Measurements from ENCODE around the gene CISH.
A peak's percentile ranks its signal among the peaks of the same experiment; 100 is the strongest.

The CISH gene

GRCh38 chr3:50635066-50635465 is 23.5 kb upstream of the CISH start:
- no peak for DNase-seq

- peak in 1 of 3 donors; percentile 33 for DNase-seq
These were observed 21.7 kb upstream of the CISH start for GRCh38 chr3:50633230-50633790.

DNA sequence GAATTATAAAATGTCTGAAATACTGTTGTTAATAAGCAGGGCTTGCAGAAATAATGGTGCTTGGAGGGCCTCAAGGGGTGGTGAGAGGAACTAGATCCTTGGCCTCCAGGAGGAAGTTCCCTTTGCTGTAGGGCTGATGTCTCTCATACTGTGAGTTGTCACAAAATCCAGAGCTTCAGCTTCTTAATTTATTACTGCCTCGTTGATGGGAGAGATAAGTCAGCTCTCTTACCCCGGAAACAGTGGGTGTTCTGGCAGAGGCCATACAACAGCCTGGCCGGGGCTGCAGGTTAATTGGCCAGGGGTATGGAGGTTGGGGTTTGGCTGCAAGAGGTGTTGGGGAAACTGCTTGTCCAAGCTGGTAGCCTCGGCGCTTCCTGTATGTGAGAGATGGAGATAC is 20.9 kb upstream of the CISH start:
- peak; percentile 67 to 74 (median 73) for DNase-seq

- DNase-seq: no peak
These were observed 19.3 kb upstream of the CISH start for GRCh38 chr3:50630877-50631276.

GRCh38 chr3:50630394-50630793 is 18.8 kb upstream of the CISH start:
- DNase-seq: no peak

DNA sequence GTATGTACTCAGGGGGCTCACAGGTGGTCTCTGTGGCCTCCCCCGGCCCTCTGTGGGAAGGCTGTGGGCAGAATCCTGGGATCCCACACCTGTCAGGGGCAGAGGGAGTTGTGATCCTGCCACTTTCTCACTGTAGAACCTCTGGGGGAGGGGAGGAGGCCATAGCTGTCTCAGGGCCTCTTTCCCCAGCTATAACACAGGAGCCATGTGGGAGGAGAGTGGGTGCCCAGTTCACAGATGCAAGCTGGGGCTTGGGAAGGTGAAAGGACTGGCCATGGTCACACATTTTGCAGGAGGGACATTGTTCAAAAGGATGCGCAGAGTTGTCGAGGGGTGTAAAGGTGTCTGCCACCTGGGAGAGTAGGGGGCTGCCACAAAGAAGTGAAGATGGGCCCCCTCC is 17.0 kb upstream of the CISH start:
- no peak for DNase-seq

- peak; percentile 88 to 94 (median 90) for DNase-seq
These were observed 16.0 kb upstream of the CISH start for GRCh38 chr3:50627407-50628051.

- no peak for DNase-seq
These were observed 14.8 kb upstream of the CISH start for GRCh38 chr3:50626401-50626800.

DNA sequence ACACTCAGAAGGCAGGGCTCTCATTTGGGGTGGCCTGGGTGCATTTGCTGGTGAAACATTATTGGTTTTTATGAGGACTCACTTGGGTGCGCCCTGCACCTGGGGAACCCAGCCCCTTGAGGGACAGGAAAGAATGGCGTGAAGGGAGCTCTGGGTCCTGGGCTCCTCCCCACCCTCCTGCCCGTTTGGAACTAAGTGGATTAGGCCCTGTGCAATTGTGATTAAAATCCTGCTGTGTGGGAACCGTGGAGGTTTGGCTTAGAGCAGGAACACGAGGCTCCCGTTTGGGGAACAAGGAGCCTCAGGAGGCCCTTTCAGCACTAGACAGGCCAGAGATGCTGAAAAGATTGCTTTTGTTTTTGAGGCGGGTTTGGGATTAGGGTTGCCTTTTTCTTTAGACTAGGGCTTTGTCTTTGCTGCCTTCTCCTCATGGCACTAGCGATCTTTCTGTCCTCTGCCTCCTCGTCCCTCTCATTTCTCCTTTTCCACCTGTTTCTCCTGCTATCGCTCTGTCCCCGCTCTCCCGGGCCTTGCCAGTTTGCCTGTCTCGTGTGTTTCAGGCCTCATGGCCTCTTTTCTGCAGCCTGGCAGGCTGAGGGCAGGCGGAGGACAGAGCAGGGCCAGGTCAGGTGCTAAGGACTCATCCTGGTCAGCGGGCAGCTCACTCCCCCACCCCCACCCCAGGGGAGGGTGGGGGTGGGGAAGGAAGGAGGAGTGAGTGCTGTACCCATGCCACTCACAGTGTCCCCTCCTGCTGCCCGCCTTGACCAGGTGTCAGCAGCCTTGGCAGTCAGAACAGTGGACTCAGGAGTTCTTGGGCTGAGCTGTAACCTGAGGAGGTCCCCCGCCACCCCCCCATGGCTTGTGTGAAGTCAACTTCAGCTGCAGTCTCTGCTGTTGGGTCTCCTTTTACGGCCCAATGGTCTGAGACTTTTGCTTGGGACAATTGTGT is 13.9 kb upstream of the CISH start:
- no peak for DNase-seq

GRCh38 chr3:50624634-50625033 is 13.1 kb upstream of the CISH start:
- DNase-seq: no peak

DNA sequence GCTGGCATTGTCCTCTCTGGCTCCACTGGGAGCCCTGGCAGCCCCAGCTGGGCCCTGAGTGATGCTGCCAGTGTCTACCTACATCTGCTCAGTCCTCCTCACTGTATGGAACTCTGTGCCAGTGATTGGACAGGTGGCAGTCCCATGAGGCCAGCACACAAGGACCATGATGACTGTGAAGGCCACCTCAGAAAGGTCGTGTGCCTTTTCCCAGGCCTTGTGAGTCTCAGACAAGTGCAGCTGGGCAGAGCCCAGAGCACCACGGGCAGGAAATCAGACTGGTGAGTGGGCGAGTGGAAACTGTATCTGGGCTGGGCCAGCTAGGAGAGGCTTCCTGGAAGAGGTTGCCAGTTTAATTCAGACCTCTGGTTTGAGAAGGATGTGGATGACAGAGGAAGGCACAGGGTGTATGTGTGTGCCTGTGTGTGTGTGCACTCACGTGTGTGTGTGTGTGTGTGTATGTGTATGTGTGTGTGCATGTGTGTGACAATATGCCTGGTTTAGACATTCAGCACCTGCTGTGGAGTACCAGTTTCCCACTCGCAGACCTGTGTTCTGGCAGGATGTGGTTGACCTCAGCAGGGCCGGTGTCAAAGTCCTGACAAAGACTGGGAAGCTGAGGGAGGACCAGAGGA is 12.4 kb upstream of the CISH start:
- peak; percentile 53 to 67 (median 65) for DNase-seq

DNA sequence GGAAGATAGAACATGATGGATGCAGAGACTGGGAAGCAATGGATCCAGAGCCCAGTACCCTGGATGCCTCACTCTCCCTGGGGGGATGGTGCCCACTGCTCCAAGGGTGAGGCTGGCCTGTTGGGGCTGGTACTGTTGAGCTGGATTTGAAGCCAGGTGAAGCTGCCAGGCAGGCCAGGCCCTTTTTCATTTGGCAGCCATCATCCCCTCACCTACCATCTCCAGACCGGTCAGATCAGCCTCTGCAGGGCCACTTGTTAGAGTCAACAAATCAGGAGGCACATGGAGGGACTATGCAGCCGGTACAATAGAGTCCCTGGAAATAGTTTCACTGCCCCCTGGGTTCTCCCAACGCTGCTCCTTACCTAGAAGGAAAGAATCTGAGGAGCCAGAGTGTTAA is 11.3 kb upstream of the CISH start:
- no peak for DNase-seq

- peak in 2 of 3 donors; percentile 25 to 31 for DNase-seq
These were observed 9.2 kb upstream of the CISH start for GRCh38 chr3:50620820-50621219.

DNA sequence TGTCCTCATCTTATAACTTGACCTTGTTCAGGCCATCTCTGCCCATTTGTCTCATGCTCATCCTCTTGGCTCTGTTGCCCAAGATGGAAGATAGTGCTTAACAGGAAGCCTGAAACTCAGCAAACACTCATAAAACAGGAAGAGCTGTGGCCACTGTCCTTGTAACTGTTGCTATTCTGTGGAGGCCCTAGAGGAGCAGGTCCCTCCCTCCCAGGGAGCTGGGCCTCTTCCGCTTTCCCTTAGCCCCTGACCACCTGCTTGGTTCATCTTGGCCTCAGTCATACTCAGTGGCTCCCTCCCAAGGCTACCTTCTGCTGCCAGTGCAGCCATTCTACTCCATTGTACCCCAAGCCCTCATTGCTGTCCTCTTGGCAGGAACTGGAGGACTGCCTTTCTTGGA is 8.8 kb upstream of the CISH start:
- DNase-seq: peak; percentile 75 to 78 (median 78)

GRCh38 chr3:50617911-50618481 is 6.4 kb upstream of the CISH start:
- DNase-seq: no peak

DNA sequence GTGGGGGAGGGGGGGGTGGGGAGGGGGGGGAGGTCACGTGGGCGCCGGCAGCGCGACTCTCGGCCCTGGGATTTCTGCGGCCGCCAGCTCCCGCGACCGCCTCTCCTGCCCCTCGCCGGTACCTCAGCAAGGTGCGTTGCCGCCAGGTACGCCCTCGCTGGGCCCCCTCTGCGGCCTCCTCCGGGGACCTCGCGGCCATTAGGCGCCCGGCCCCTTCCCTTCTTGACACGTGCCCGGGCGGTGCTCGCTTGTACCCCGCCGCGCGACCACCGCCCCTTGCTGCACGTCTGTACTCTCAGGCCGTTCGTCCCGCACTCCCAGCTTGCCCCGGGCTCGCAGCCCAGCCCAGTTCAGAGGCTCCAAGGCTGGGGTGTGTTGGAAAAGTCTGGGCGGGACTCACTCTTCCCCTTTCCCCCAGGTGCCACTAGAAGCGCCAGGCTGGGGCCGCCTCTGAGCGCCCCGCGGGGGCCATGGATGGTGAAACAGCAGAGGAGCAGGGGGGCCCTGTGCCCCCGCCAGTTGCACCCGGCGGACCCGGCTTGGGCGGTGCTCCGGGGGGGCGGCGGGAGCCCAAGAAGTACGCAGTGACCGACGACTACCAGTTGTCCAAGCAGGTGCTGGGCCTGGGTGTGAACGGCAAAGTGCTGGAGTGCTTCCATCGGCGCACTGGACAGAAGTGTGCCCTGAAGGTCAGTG is 5.7 kb upstream of the CISH start, which contains the start of gene MAPKAPK3:
MAPKAPK3 (plus strand) TSS at position 56 of the 696 bp plus-strand sequence; CDS start at position 471, 415 bp downstream.
- peak in 1 of 3 donors; percentile 59 for DNase-seq

DNA sequence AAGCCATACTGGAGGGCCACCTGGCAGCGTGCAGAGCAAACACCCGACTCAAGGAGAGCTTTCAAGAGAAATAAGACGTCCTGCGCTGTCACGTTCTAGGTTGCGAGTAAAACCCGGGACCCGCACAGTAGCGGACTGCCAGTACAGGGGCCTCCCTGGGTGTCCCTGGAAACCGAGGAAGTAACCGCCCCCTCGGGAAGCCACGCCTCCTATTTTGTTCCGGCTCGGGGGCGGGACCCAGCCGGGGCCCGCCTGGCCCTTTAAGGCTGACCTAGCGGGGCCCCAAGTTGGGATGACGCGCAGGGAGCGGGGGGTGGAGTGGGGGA is 5.2 kb upstream of the CISH start:
- DNase-seq: peak; percentile 93 to 97 (median 97)

- peak; percentile 85 to 88 (median 87) for DNase-seq
These were observed 4.6 kb upstream of the CISH start for GRCh38 chr3:50616003-50616769.

DNA sequence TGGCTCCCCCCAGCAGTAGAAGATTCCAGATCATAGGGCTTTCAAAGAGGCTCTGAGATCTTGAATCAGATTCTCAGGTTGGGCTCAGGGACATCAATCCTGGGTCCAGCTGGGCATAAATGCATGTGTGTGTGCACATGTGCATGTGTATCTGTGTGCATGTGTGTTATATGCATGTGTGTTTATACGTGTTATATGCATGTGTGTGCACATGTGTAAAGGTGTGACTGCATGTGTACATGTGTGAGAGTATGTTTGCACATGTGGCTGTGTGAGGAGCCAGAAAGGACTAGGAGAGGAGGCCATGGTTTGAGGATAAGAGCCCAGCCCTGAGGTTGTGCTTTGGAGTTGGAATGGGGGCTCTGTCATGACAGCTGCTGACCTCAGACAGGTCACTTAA is 3.6 kb upstream of the CISH start:
- DNase-seq: no peak

DNA sequence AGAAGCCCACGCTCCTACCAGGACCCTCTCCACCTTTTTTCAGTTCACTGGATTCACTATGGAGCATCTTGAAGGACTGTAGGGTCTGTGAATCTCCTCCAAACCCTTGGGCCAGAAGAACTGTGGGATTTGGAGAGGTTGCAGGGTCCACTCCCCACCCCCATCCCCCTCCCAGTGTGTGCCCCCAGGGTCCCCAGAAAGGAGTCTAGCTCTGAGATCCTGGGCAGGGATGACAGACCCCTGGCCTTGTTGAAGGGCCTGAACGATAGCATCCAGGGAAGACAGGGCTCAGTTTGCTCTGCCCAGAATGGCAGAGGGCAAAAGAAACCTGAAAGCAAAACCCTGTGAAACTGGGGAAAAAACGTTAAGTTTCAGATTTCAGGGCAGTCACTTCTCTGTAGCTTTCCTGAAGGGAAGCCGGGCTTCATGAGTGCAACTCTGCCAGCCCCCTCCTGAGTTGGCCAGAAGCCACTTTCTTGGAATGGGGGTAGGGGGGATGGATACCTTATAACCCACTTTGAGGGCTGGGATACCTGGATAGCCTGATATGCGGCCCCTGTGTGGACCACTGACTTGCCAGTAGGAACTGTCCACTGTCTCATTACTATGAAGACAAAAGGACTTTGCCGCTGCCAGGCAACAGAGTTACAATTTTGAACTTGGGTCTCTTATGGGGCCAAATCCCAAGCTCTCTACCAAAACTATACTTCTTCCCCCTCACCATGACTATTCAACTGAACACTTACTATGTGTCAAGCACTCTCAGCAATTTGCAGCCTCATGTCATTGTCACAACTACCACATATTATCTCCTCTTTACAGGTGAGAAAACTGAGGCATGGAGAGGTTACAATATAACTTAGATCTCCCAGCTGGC is 1.6 kb upstream of the CISH start:
- DNase-seq: peak in 2 of 3 donors; percentile 26 to 45

All from suppressor macrophage treated with lipopolysaccharide for 1 hour (primary cell).